Parathyroid adenoma (tissue), 2 donors: ENCODE data around the gene FLRT2.

ENCODE experiments used
- H2AFZ ChIP-seq: fragments of 300-600 bp; sonication (generic); one replicate; pipeline ENCODE4 v1.7.0; 2017; ENCODE audit warnings: antibody characterized with exemption, mild to moderate bottlenecking
- H3K27ac ChIP-seq: fragments of 300-600 bp; sonication (generic); one replicate; pipeline ENCODE4 v1.7.0; 2017
- H3K27me3 ChIP-seq: fragments of 300-600 bp; sonication (generic); one replicate; pipeline ENCODE4 v1.7.0; 2017; ENCODE audit warnings: low read length; ENCODE audit not compliant: control insufficient read depth, insufficient read depth
- H3K36me3 ChIP-seq: fragments of 300-600 bp; sonication (generic); one replicate; pipeline ENCODE4 v1.7.0; 2017; ENCODE audit warnings: low read length; ENCODE audit not compliant: control insufficient read depth, insufficient read depth
- H3K4me1 ChIP-seq: fragments of 300-600 bp; sonication (generic); one replicate; pipeline ENCODE4 v1.7.0; 2017; ENCODE audit warnings: control low read depth
- H3K4me2 ChIP-seq: fragments of 300-600 bp; sonication (generic); one replicate; pipeline ENCODE4 v1.7.0; 2017; ENCODE audit warnings: low read length
- H3K4me3 ChIP-seq: fragments of 300-600 bp; sonication (generic); one replicate; pipeline ENCODE4 v1.7.0; 2017; ENCODE audit warnings: low read depth, low read length
- H3K79me2 ChIP-seq: fragments of 300-600 bp; sonication (generic); one replicate; pipeline ENCODE4 v1.7.0; 2017; ENCODE audit warnings: control low read depth
- H3K9ac ChIP-seq: fragments of 300-600 bp; sonication (generic); one replicate; pipeline ENCODE4 v1.7.0; 2017; ENCODE audit warnings: mild to moderate bottlenecking
- H3K9me3 ChIP-seq: fragments of 300-600 bp; sonication (generic); one replicate; pipeline ENCODE4 v1.7.0; 2017; ENCODE audit warnings: low read length; ENCODE audit not compliant: control insufficient read depth
- TF ChIP-seq, protein P1 (sequence below): fragments of 300-600 bp; sonication (generic); IDR thresholded peaks from one replicate; pipeline ENCODE4 v1.7.0; 2017; ENCODE audit warnings: antibody characterized with exemption, mild to moderate bottlenecking
- donor health status: primary hyperparathyroidism.

FLRT2 gene

DNA sequence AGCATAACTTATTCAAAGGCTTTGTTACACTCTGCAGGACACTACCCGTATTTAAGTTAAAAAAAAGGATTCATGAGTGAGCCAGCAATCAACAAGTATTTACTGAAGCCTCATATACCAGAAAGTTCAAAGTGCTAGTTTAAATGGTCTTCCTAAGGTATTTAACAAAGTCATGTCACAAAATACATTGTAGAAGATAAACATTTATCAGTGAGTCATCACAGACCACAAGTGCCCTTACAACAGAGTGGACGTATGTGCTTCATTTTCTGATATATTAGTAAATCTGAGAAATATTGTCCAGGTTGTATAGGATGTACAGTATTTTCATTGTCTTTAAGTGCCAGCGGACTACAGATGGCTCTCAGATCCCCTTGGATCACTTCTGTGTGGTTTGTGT, 24.2 kb downstream of the FLRT2 start:
- no peak overlapping the region for H2AFZ ChIP-seq
- no peaks in the 10 kb centered on the region for H3K27me3 ChIP-seq
- H3K4me1 ChIP-seq = no peaks in the 10 kb centered on the region
- no peaks in the 10 kb centered on the region for H3K9me3 ChIP-seq
- H3K36me3 ChIP-seq = no peaks in the 10 kb centered on the region
- H3K79me2 ChIP-seq = no peaks in the 10 kb centered on the region
- H3K4me2 ChIP-seq = no peak overlapping the region
- H3K27ac ChIP-seq = no peak overlapping the region
- H3K9ac ChIP-seq = no peak overlapping the region
- no peak overlapping the region for H3K4me3 ChIP-seq
- TF ChIP-seq, protein P1, sequence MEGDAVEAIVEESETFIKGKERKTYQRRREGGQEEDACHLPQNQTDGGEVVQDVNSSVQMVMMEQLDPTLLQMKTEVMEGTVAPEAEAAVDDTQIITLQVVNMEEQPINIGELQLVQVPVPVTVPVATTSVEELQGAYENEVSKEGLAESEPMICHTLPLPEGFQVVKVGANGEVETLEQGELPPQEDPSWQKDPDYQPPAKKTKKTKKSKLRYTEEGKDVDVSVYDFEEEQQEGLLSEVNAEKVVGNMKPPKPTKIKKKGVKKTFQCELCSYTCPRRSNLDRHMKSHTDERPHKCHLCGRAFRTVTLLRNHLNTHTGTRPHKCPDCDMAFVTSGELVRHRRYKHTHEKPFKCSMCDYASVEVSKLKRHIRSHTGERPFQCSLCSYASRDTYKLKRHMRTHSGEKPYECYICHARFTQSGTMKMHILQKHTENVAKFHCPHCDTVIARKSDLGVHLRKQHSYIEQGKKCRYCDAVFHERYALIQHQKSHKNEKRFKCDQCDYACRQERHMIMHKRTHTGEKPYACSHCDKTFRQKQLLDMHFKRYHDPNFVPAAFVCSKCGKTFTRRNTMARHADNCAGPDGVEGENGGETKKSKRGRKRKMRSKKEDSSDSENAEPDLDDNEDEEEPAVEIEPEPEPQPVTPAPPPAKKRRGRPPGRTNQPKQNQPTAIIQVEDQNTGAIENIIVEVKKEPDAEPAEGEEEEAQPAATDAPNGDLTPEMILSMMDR = no peak

DNA sequence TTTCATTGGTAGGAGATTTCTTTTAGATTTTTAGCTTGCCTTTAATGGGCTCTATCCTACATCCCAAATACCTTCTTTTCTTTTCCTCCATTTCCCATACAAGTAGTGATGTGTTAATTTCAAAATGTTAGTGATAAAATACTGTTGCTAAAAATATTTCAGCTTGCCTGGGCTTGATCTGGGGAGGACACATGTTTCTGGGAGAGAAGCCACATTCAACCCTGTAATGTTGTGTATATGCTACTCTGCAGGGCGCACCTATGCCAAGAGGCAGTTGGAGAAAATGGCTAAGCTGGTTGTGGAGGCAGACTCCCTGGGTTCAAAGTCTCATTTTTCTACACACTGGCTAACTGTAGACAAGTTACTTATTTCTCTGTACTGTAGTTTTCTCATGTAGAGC, 26.3 kb downstream of the FLRT2 start:
- Histone ChIP-seq H3K9ac (no peak overlapping the region), H3K9me3 (no peaks in the 10 kb centered on the region), H3K27me3 (no peaks in the 10 kb centered on the region), H2AFZ (no peak overlapping the region), H3K4me1 (no peaks in the 10 kb centered on the region), H3K4me2 (no peak overlapping the region), H3K4me3 (no peak overlapping the region), H3K79me2 (no peaks in the 10 kb centered on the region), H3K36me3 (no peaks in the 10 kb centered on the region), H3K27ac (no peak overlapping the region)
- TF ChIP-seq, protein P1 = no peak

DNA sequence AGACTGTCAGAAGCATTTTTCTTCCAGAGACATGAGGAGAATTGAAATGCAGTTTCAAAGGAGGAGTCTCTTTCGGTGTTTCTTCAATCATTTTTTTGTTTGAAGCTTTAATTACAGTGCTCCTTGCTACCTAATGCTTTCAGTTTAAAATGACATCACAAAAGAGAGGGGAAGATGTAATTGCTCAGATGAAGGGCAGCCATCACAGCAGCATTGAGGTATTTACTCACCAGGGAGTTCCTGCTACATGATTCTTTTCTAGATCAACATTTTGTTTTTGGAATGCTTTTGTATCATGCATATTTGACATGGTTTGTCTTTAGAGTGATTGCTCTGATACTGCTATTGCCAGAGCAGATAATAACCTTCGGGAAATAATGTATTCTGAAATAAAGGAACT, 28.6 kb downstream of the FLRT2 start:
- Histone ChIP-seq H3K9me3 (no peaks in the 10 kb centered on the region), H3K9ac (no peak overlapping the region), H2AFZ (no peak overlapping the region), H3K27me3 (no peaks in the 10 kb centered on the region), H3K79me2 (no peaks in the 10 kb centered on the region), H3K4me1 (no peaks in the 10 kb centered on the region), H3K27ac (no peak overlapping the region), H3K36me3 (no peaks in the 10 kb centered on the region), H3K4me3 (no peak overlapping the region), H3K4me2 (no peak overlapping the region)
- TF ChIP-seq, protein P1 = no peak

DNA sequence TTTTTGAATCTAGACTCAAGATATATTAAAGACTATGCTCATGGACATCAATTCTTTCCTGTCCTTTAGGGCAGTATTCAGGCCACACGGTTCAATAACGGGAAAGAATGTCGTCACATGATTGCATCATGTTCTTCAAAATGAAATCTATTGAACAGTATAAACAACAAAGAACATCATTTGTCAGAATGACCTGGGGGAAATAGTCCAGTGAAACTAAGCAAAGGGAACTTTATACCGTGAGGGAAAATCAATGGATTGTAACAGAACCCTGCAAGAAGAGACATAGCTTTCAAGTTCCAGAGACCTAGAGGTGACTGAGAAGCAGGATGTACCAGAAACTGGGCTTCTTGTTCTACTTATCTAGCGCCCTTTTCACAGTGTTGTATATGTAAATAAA, 32.7 kb downstream of the FLRT2 start:
- TF ChIP-seq, protein P1 = no peak

DNA sequence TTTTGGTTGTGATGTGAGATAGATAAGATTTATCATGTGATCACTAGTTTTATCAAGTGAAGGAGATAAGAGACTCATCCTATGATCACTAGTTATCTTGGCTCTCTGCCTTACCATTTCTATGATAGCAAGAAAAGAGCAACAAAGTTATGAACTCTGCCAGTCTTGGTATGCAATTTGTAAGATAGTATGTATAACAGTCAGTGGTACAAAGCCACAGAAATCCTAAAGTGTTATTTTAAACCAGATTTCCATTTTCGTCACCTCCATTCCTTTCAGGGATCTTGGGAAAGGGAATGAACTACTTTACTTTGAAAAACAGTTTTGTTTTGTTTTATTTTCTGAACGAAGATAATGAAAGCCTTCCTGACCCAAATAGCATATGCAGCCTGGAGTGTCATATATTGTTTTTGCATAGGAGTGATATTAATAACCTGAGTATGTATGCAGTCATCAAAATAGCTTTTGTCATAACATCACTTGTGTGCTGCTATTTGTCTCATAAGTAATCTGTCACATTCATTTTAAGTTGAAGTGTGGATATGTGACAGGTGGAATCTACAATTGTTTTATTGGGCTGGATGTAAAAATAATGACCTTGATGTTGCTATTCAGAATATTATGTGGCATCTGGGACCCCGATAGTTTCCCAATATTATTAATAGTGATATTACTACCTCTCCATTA, 35.0 kb downstream of the FLRT2 start:
- Histone ChIP-seq H3K4me3 (no peak overlapping the region), H3K27ac (no peak overlapping the region), H3K9me3 (no peaks in the 10 kb centered on the region), H3K79me2 (no peaks in the 10 kb centered on the region), H3K27me3 (no peaks in the 10 kb centered on the region), H3K36me3 (no peaks in the 10 kb centered on the region), H3K4me1 (no peaks in the 10 kb centered on the region), H3K9ac (no peak overlapping the region), H3K4me2 (no peak overlapping the region), H2AFZ (no peak overlapping the region)
- TF ChIP-seq, protein P1 = no peak

More for the DNA sequence above, 32.7 kb downstream of the FLRT2 start:
- H3K27ac ChIP-seq = no peak overlapping the region
- no peaks in the 10 kb centered on the region for H3K4me1 ChIP-seq
- H3K27me3 ChIP-seq = no peaks in the 10 kb centered on the region
- no peak overlapping the region for H3K4me2 ChIP-seq
- H3K4me3 ChIP-seq = no peak overlapping the region
- H3K9ac ChIP-seq = no peak overlapping the region
- no peaks in the 10 kb centered on the region for H3K79me2 ChIP-seq
- H2AFZ ChIP-seq = no peak overlapping the region
- H3K36me3 ChIP-seq = no peaks in the 10 kb centered on the region
- H3K9me3 ChIP-seq = no peaks in the 10 kb centered on the region
